Panc1 (cell line): ENCODE results near the gene EHD2. TPM values are rescaled to one million over a fixed set of nuclear protein-coding genes. Genes with fewer than 3 reads are reported as not detected.

ENCODE experiments used
- ATAC-seq: fragments of 200-7000 bp; cut with Tn5 transposase; 2 replicates; pipeline ENCODE4 v1.9.1; 2020; ENCODE audit warnings: mild to moderate bottlenecking, moderate library complexity
- BruUV-seq: library from RNA; stranded (reverse); fragments of 400-500 nt; replicated peaks from 2 replicates; lab custom pipeline; 2021; lab: Mats Ljungman, UMichigan
- CTCF ChIA-PET: fragments of 300-600 bp; sonication (Branson Sonifier 250); formaldehyde crosslinking; loops from one replicate; lab custom pipeline; 2022; ENCODE audit warnings: antibody characterized with exemption; lab: Charles Lee
- POLR2A ChIA-PET: fragments of 300-600 bp; sonication (Branson Sonifier 250); formaldehyde crosslinking; loops from one replicate; lab custom pipeline; 2022; ENCODE audit warnings: antibody characterized with exemption; lab: Charles Lee
- DNase-seq: peaks from one replicate; pipeline ENCODE4 v3.0.0-alpha.2; 2010; ENCODE audit warnings: low read depth, low spot score
- H3K27ac ChIP-seq: 2 replicates; pipeline ENCODE4 v1.5.1; 2011; ENCODE audit warnings: mild to moderate bottlenecking, low read length, inconsistent platforms
- H3K27me3 ChIP-seq: fragments of 200-500 bp; sonication (Bioruptor generic); 2 replicates; pipeline ENCODE4 v1.6.0; 2014; ENCODE audit warnings: low read length, inconsistent platforms; ENCODE audit not compliant: control insufficient read depth, insufficient read depth
- H3K36me3 ChIP-seq: fragments of 200-500 bp; sonication (Bioruptor generic); 2 replicates; pipeline ENCODE4 v1.5.1; 2014; ENCODE audit warnings: inconsistent platforms, mild to moderate bottlenecking, low read length, moderate library complexity; ENCODE audit not compliant: control insufficient read depth, insufficient read depth
- H3K4me1 ChIP-seq: 2 replicates; pipeline ENCODE4 v1.5.1; 2011; ENCODE audit warnings: inconsistent platforms, mild to moderate bottlenecking, low read length, moderate library complexity; ENCODE audit not compliant: control insufficient read depth, insufficient read depth
- H3K4me3 ChIP-seq, 2 experiments: 2 replicates each; pipeline ENCODE4 v1.5.1; 2011 to 2012; ENCODE audit warnings: low read depth in 2 of 2, low read length in 2 of 2, mild to moderate bottlenecking in 2 of 2, inconsistent platforms in 1 of 2, moderate library complexity in 1 of 2
- H3K9me3 ChIP-seq: fragments of 200-500 bp; sonication (Bioruptor generic); 2 replicates; pipeline ENCODE4 v1.5.1; 2014; ENCODE audit warnings: low read depth, mild to moderate bottlenecking, inconsistent platforms, low read length, moderate library complexity; ENCODE audit not compliant: control insufficient read depth, insufficient read depth
- CTCF ChIP-seq: fragments of 450-650 bp; IDR thresholded peaks from 2 replicates; pipeline ENCODE4 v1.5.1; 2017; ENCODE audit warnings: mild to moderate bottlenecking
- POLR2AphosphoS5 ChIP-seq: IDR thresholded peaks from 2 replicates; pipeline ENCODE4 v1.6.1; 2012; ENCODE audit warnings: mild to moderate bottlenecking, low read depth, low read length, moderate library complexity
- REST ChIP-seq, 2 experiments: IDR thresholded peaks; 2 replicates each; pipeline ENCODE4 v1.6.1; 2011 to 2012; ENCODE audit warnings: low read depth in 2 of 2, control low read depth in 1 of 2, low read length in 1 of 2, mild to moderate bottlenecking in 1 of 2, moderate library complexity in 1 of 2; ENCODE audit not compliant: insufficient read depth in 1 of 2
- SIN3A ChIP-seq: IDR thresholded peaks from 2 replicates; pipeline ENCODE4 v1.6.1; 2012; ENCODE audit warnings: low read depth, mild to moderate bottlenecking, low read length, moderate library complexity, borderline replicate concordance; ENCODE audit not compliant: insufficient read depth
- TCF7L2 ChIP-seq: IDR thresholded peaks from 2 replicates; pipeline ENCODE4 v1.6.1; 2011; ENCODE audit warnings: mild to moderate bottlenecking, low read depth, low read length, inconsistent platforms
- in situ Hi-C: cut with HindIII; loops from 2 replicates; pipeline ENCODE4 v1.10.0; 2016; ENCODE audit warnings: low sequenced_read_pairs, low pct_unique_long_range_greater_than_20kb
- intact Hi-C: fragments of 100-400 bp; cut with micrococcal nuclease; formaldehyde crosslinking; loops from one replicate; pipeline ENCODE4 v1.10.0; 2022; ENCODE audit not compliant: unreplicated experiment
- total RNA-seq: library from RNA; stranded (reverse); gene quantifications from one replicate; pipeline ENCODE4 v1.2.1, GENCODE V29; 2021; ENCODE audit not compliant: unreplicated experiment

The EHD2 gene
- total RNA-seq, 1 experiment from 2014 or later, result 41.8 TPM

GRCh38 chr19:47755762-47756626, 42.8 kb downstream of the EHD2 start:
- TF ChIP-seq POLR2AphosphoS5, result no peak
- intact Hi-C loops (no loop called here), in situ Hi-C loops (no loop called here)
- no peaks in the 10 kb centered on the region; the same call in 1 of the 2 replicates for H3K36me3 ChIP-seq
- H3K9me3 ChIP-seq, result no peaks in the 10 kb centered on the region
- H3K4me3 ChIP-seq, result no peak overlapping the region
- no peak overlapping the region for H3K27ac ChIP-seq
- no peak for ATAC-seq
- no peak for DNase-seq
- ChIA-PET POLR2A (no interaction called here), CTCF (no interaction called here)
- H3K27me3 ChIP-seq, result no peaks in the 10 kb centered on the region
- no TSS peak for BruUV-seq
- no peaks in the 10 kb centered on the region for H3K4me1 ChIP-seq

- ATAC-seq, result no peak
- POLR2A ChIA-PET, result no interaction called here
- CTCF ChIA-PET, result no interaction called here
- in situ Hi-C loops (no loop called here), intact Hi-C loops (no loop called here)
- Histone ChIP-seq H3K27me3 (no peaks in the 10 kb centered on the region), H3K9me3 (no peaks in the 10 kb centered on the region), H3K36me3 (no peaks in the 10 kb centered on the region; the same call in 1 of the 2 replicates), H3K27ac (no peak overlapping the region), H3K4me3 (no peak overlapping the region), H3K4me1 (no peaks in the 10 kb centered on the region)
- no TSS peak for BruUV-seq
- no peak for DNase-seq
- TF ChIP-seq POLR2AphosphoS5, result no peak
- TF ChIP-seq REST (IDR thresholded peaks at IDR 0.05; ENCODE audit: insufficient read depth in 1 of 2, low read depth in 2 of 2, low read length in 1 of 2), result no peak
- TF ChIP-seq CTCF, result no peak
- no peak for TF ChIP-seq TCF7L2
Measured at GRCh38 chr19:47756627-47756929, 43.4 kb downstream of the EHD2 start.

- ChIA-PET POLR2A (no interaction called here), CTCF (no interaction called here)
- in situ Hi-C loops, result no loop called here
- Histone ChIP-seq H3K36me3 (no peaks in the 10 kb centered on the region; the same call in 1 of the 2 replicates), H3K4me1 (no peaks in the 10 kb centered on the region), H3K27me3 (no peaks in the 10 kb centered on the region), H3K4me3 (no peak overlapping the region), H3K9me3 (no peaks in the 10 kb centered on the region), H3K27ac (no peak overlapping the region)
- no peak for TF ChIP-seq POLR2AphosphoS5
- TF ChIP-seq REST (IDR thresholded peaks at IDR 0.05; ENCODE audit: insufficient read depth in 1 of 2, low read depth in 2 of 2, low read length in 1 of 2), result no peak
- no peak for TF ChIP-seq SIN3A
- no TSS peak for BruUV-seq
- ATAC-seq (no peak), DNase-seq (no peak)
- intact Hi-C loops, result no loop called here
Measured at GRCh38 chr19:47756953-47757608, 43.9 kb downstream of the EHD2 start.
